Thyroid gland (tissue), 4 donors: ENCODE measurements around the gene GLIPR2.

Experiments
- CTCF ChIP-seq, 6 experiments: fragments of 200-600 bp in 3 of 6; fragments of 450-650 bp in 3 of 6; sonication (generic) in 3 of 6; IDR thresholded peaks; one replicate each; pipeline ENCODE4 v1.5.1; 2016 to 2019; ENCODE audit warnings: antibody characterized with exemption in 6 of 6, mild to moderate bottlenecking in 2 of 6, inconsistent platforms in 1 of 6, moderate library complexity in 1 of 6
- POLR2A ChIP-seq, 2 donors: fragments of 450-650 bp; IDR thresholded peaks; one replicate each; pipeline ENCODE4 v1.6.1; 2017; ENCODE audit warnings: antibody characterized with exemption in 2 of 2, mild to moderate bottlenecking in 2 of 2, moderate library complexity in 1 of 2

- TF ChIP-seq POLR2A (IDR thresholded peaks at IDR 0.05): no peak
- no peak for TF ChIP-seq CTCF (IDR thresholded peaks at IDR 0.05)
Measured at GRCh38 chr9:36170531-36170930, 34.0 kb downstream of the GLIPR2 start.
